PC-9 (cell line): ENCODE measurements around the gene IL6R.

Experiments used
- EZH2 ChIP-seq: fragments of 200-600 bp; sonication (generic); IDR thresholded peaks from 2 replicates; pipeline ENCODE4 v1.8.0; 2017; ENCODE audit warnings: antibody characterized with exemption, low read depth
- TF ChIP-seq, protein P1 (sequence below): fragments of 200-600 bp; sonication (generic); conservative IDR thresholded peaks from 2 replicates; pipeline ENCODE4 v1.6.1; 2017; ENCODE audit warnings: mixed run types, antibody characterized with exemption, mild to moderate bottlenecking, moderate library complexity

DNA sequence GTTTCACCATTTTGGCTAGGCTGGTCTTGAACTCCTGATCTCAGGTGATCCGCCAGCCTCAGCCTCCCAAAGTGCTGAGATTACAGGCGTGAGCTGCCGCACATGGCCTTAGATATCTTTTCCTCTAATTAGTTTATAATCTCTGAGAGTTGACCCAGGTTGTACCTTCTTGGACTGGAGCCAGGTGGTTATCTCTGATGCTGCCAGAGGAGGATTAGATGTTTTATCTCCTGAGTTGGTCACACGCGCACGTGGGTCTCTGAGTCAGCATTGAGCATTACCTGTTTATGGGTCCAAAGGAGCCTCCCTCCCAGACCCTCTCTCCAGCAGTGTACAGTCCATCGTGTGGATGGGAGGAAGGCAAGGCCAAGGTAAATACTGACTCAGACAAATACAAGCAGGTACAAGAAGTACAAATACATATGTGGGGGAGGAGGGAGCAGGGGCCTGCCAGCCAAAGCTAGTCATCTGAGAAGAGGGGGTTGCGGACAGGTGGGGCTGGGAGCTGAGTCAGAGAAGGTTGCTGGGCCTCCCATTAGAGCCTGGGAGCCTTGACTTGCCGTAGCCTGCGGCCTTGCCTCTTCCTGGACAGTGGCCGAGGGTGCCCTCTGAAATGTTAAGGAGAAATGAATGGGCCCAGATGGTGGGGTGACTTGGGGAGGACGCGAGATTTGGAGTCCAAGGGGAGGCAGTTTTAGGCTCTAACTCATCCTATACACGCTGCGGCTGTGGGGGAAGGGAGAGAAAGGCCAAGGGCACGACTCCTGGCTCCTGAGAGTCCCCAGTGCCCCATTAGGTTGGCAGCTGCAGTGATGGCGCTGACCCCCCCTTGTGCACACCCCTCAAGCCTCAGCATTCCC is 13.1 kb downstream of the IL6R start:
- TF ChIP-seq EZH2: no peak
- TF ChIP-seq, protein P1, sequence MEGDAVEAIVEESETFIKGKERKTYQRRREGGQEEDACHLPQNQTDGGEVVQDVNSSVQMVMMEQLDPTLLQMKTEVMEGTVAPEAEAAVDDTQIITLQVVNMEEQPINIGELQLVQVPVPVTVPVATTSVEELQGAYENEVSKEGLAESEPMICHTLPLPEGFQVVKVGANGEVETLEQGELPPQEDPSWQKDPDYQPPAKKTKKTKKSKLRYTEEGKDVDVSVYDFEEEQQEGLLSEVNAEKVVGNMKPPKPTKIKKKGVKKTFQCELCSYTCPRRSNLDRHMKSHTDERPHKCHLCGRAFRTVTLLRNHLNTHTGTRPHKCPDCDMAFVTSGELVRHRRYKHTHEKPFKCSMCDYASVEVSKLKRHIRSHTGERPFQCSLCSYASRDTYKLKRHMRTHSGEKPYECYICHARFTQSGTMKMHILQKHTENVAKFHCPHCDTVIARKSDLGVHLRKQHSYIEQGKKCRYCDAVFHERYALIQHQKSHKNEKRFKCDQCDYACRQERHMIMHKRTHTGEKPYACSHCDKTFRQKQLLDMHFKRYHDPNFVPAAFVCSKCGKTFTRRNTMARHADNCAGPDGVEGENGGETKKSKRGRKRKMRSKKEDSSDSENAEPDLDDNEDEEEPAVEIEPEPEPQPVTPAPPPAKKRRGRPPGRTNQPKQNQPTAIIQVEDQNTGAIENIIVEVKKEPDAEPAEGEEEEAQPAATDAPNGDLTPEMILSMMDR: no peak
